ENCODE data around the gene SAP130.

SAP130 gene

GRCh38 chr2:128024816-128025215 is 3.0 kb downstream of the SAP130 start:
- DNase-seq, result no peak

- no peak for DNase-seq
Measured at GRCh38 chr2:128017561-128017960, 10.3 kb downstream of the SAP130 start.

GRCh38 chr2:128016620-128017019 is 11.2 kb downstream of the SAP130 start:
- DNase-seq, result no peak

GRCh38 chr2:128012698-128013097 is 15.2 kb downstream of the SAP130 start:
- DNase-seq, result no peak

GRCh38 chr2:128008074-128008672 is 19.7 kb downstream of the SAP130 start:
- DNase-seq, result no peak

GRCh38 chr2:128004509-128004908 is 23.4 kb downstream of the SAP130 start:
- no peak for DNase-seq

GRCh38 chr2:128003463-128003862 is 24.4 kb downstream of the SAP130 start:
- DNase-seq, result no peak

GRCh38 chr2:127996160-127996559 is 31.7 kb downstream of the SAP130 start:
- DNase-seq, result no peak

GRCh38 chr2:127995725-127996124 is 32.1 kb downstream of the SAP130 start:
- DNase-seq, result no peak

GRCh38 chr2:127993659-127994058 is 34.2 kb downstream of the SAP130 start:
- DNase-seq, result no peak

- no peak for DNase-seq
Measured at GRCh38 chr2:127991742-127992141, 36.1 kb downstream of the SAP130 start.

- no peak for DNase-seq
Measured at GRCh38 chr2:127986548-127987079, 41.2 kb downstream of the SAP130 start.

GRCh38 chr2:127985735-127986134 is 42.1 kb downstream of the SAP130 start:
- no peak for DNase-seq

- no peak for DNase-seq
Measured at GRCh38 chr2:127985026-127985734, 42.7 kb downstream of the SAP130 start.

- DNase-seq, result no peak
Measured at GRCh38 chr2:127984551-127984950, 43.3 kb downstream of the SAP130 start.

- no peak for DNase-seq
Measured at GRCh38 chr2:127969446-127969845, 58.4 kb downstream of the SAP130 start.

GRCh38 chr2:127968610-127969339 is 59.1 kb downstream of the SAP130 start:
- DNase-seq, result no peak

GRCh38 chr2:127961729-127962128 is 66.1 kb downstream of the SAP130 start:
- no peak for DNase-seq

- no peak for DNase-seq
Measured at GRCh38 chr2:127957240-127957639, 70.6 kb downstream of the SAP130 start.

- no peak for DNase-seq
Measured at GRCh38 chr2:127954857-127955256, 73.0 kb downstream of the SAP130 start.

- no peak for DNase-seq
Measured at GRCh38 chr2:127953849-127954248, 74.0 kb downstream of the SAP130 start.

GRCh38 chr2:127953128-127953718 is 74.6 kb downstream of the SAP130 start:
- no peak for DNase-seq

GRCh38 chr2:127951026-127951425 is 76.8 kb downstream of the SAP130 start:
- no peak for DNase-seq

All from effector CD8-positive, alpha-beta T cell (primary cell).